SK-N-SH (cell line): ENCODE measurements around the gene C2orf69. TPM values are rescaled to one million over a fixed set of nuclear protein-coding genes. Genes with fewer than 3 reads are reported as not detected.

Experiments used
- CTCF ChIA-PET: fragments of 300-600, 350-600 bp; formaldehyde crosslinking; extraction: SDS; loops from one replicate; lab custom pipeline; 2021; lab: Yijun Ruan, JAX
- POLR2A ChIA-PET: fragments of 350-600 bp; sonication (Branson Sonifier 250); formaldehyde crosslinking; extraction: SDS; loops from one replicate; lab custom pipeline; 2020; ENCODE audit warnings: antibody characterized with exemption, inconsistent platforms; lab: Yijun Ruan, JAX
- DNase-seq: peaks from one replicate; pipeline ENCODE4 v3.0.0; 2012
- H2AFZ ChIP-seq: fragments of 200-600 bp; sonication (generic); 2 replicates; pipeline ENCODE4 v1.8.1; 2016; ENCODE audit warnings: antibody characterized with exemption, mild to moderate bottlenecking, low read depth
- H3F3A ChIP-seq: fragments of 200-600 bp; sonication (generic); replicated peaks from 2 replicates; pipeline ENCODE3; 2016; ENCODE audit warnings: antibody characterized with exemption, mild to moderate bottlenecking; ENCODE audit not compliant: insufficient read depth
- H3K27ac ChIP-seq, 2 experiments: fragments of 200-500 bp in 1 of 2; fragments of 200-600 bp in 1 of 2; sonication (Bioruptor generic) in 1 of 2; sonication (generic), shearing (Covaris generic) in 1 of 2; 2 replicates each; pipeline versions ENCODE4 v1.5.1 to v1.6.1; 2014 to 2016; ENCODE audit warnings: low read depth in 2 of 2, inconsistent platforms in 1 of 2, low read length in 1 of 2, mild to moderate bottlenecking in 1 of 2, mixed read lengths in 1 of 2
- H3K27me3 ChIP-seq: fragments of 200-600 bp; sonication (generic), shearing (Covaris generic); 2 replicates; pipeline ENCODE4 v1.6.1; 2016; ENCODE audit warnings: mixed run types; ENCODE audit not compliant: insufficient read depth
- H3K36me3 ChIP-seq, 2 experiments: fragments of 200-500 bp in 1 of 2; fragments of 200-600 bp in 1 of 2; sonication (Bioruptor generic) in 1 of 2; sonication (generic) in 1 of 2; replicated peaks in 1 of 2; 2 replicates each; pipeline versions ENCODE3 to v1.5.1; 2014 to 2016; ENCODE audit warnings: low read length in 1 of 2, mild to moderate bottlenecking in 1 of 2; ENCODE audit not compliant: insufficient read depth in 2 of 2, control insufficient read depth in 1 of 2
- H3K4me1 ChIP-seq, 2 experiments: fragments of 200-500 bp in 1 of 2; fragments of 200-600 bp in 1 of 2; sonication (Bioruptor generic) in 1 of 2; sonication (generic), shearing (Covaris generic) in 1 of 2; 2 replicates each; pipeline versions ENCODE4 v1.5.1 to v1.6.1; 2014 to 2016; ENCODE audit warnings: low read depth in 1 of 2, low read length in 1 of 2, mixed run types in 1 of 2; ENCODE audit not compliant: insufficient read depth in 2 of 2, control insufficient read depth in 1 of 2
- H3K4me2 ChIP-seq: fragments of 200-600 bp; sonication (generic), shearing (Covaris generic); 2 replicates; pipeline ENCODE4 v1.6.1; 2017; ENCODE audit warnings: mixed run types
- H3K4me3 ChIP-seq, 2 experiments: fragments of 200-500 bp in 1 of 2; fragments of 200-600 bp in 1 of 2; sonication (Bioruptor generic) in 1 of 2; sonication (generic), shearing (Covaris generic) in 1 of 2; 2 replicates each; pipeline versions ENCODE4 v1.5.1 to v1.8.1; 2014 to 2016; ENCODE audit warnings: low read depth in 2 of 2, inconsistent platforms in 1 of 2, low read length in 1 of 2, mild to moderate bottlenecking in 1 of 2, mixed read lengths in 1 of 2, moderate library complexity in 1 of 2
- H3K79me2 ChIP-seq: fragments of 200-600 bp; sonication (generic); 2 replicates; pipeline ENCODE4 v1.8.1; 2017; ENCODE audit warnings: mild to moderate bottlenecking; ENCODE audit not compliant: insufficient read depth
- H3K9ac ChIP-seq: fragments of 200-600 bp; sonication (generic); 2 replicates; pipeline ENCODE4 v1.6.1; 2017; ENCODE audit warnings: mixed run types
- H3K9me2 ChIP-seq: fragments of 200-600 bp; sonication (generic); 2 replicates; pipeline ENCODE4 v1.6.1; 2017; ENCODE audit warnings: mixed run types
- H3K9me3 ChIP-seq: fragments of 200-600 bp; sonication (generic); 2 replicates; pipeline ENCODE4 v1.6.1; 2017; ENCODE audit warnings: mixed run types, mild to moderate bottlenecking, moderate library complexity
- H4K20me1 ChIP-seq: fragments of 200-600 bp; sonication (generic); 2 replicates; pipeline ENCODE4 v1.6.1; 2017; ENCODE audit warnings: mild to moderate bottlenecking, mixed run types; ENCODE audit not compliant: insufficient read depth
- CHD2 ChIP-seq: fragments of 150-350 bp; IDR thresholded peaks from 2 replicates; pipeline ENCODE4 v1.6.1; 2018; ENCODE audit warnings: low read length; ENCODE audit not compliant: partially characterized antibody
- ELF1 ChIP-seq: IDR thresholded peaks from 2 replicates; pipeline ENCODE4 v1.4.0; 2012
- EP300 ChIP-seq, 2 experiments: IDR thresholded peaks; 2 replicates each; pipeline versions ENCODE4 v1.4.0 to v1.6.1; 2012; ENCODE audit warnings: borderline replicate concordance in 1 of 2, low read depth in 1 of 2, low read length in 1 of 2
- FOSL2 ChIP-seq: IDR thresholded peaks from 2 replicates; pipeline ENCODE4 v1.4.0; 2012; ENCODE audit warnings: low read depth, mild to moderate bottlenecking, moderate library complexity, borderline replicate concordance
- FOXJ3 ChIP-seq: sonication (generic); formaldehyde crosslinking; IDR thresholded peaks from 2 replicates; pipeline ENCODE4 v1.5.1; 2020; ENCODE audit warnings: mild to moderate bottlenecking, missing genetic modification reagents
- FOXM1 ChIP-seq: IDR thresholded peaks from 2 replicates; pipeline ENCODE4 v1.4.0; 2012; ENCODE audit warnings: low read depth, mild to moderate bottlenecking
- GABPA ChIP-seq: IDR thresholded peaks from 2 replicates; pipeline ENCODE4 v1.4.0; 2012; ENCODE audit warnings: low read depth, mild to moderate bottlenecking
- IRF3 ChIP-seq: fragments of 150-350 bp; IDR thresholded peaks from 2 replicates; pipeline ENCODE4 v1.6.1; 2016; ENCODE audit warnings: mild to moderate bottlenecking, low read depth, low read length
- MEF2A ChIP-seq: IDR thresholded peaks from 2 replicates; pipeline ENCODE4 v1.4.0; 2012; ENCODE audit warnings: low read depth, borderline replicate concordance
- MXI1 ChIP-seq: IDR thresholded peaks from 2 replicates; pipeline ENCODE4 v1.6.1; 2012; ENCODE audit warnings: mild to moderate bottlenecking, low read depth, low read length, improper control_type of control experiment
- NRF1 ChIP-seq: IDR thresholded peaks from 2 replicates; pipeline ENCODE4 v1.6.1; 2012; ENCODE audit warnings: low read depth, mild to moderate bottlenecking, low read length
- PBX3 ChIP-seq: IDR thresholded peaks from 2 replicates; pipeline ENCODE4; 2012
- RAD21 ChIP-seq: IDR thresholded peaks from 2 replicates; pipeline ENCODE4 v1.6.1; 2012; ENCODE audit warnings: mild to moderate bottlenecking, low read length
- RCOR1 ChIP-seq: fragments of 150-350 bp; IDR thresholded peaks from 2 replicates; pipeline ENCODE4 v1.6.1; 2017; ENCODE audit warnings: antibody characterized with exemption, low read length
- SIN3A ChIP-seq: IDR thresholded peaks from 2 replicates; pipeline ENCODE4 v1.6.1; 2012; ENCODE audit warnings: low read depth, mild to moderate bottlenecking, low read length, moderate library complexity, borderline replicate concordance
- USF1 ChIP-seq: IDR thresholded peaks from 2 replicates; pipeline ENCODE4 v1.4.0; 2012; ENCODE audit warnings: low read depth, borderline replicate concordance
- YY1 ChIP-seq: IDR thresholded peaks from 2 replicates; pipeline ENCODE4 v1.4.0; 2012; ENCODE audit warnings: low read depth, mild to moderate bottlenecking
- WGBS: methylation state at CpG from one replicate; pipeline ENCODE4 v1.1.6; 2017; ENCODE audit warnings: low lambda C conversion rate; 5-methylcytosine and 5-hydroxymethylcytosine counted together
- polyA plus RNA-seq, 3 experiments: library from polyadenylated mRNA; depleted of rRNA; stranded (reverse); fragments of >200 nt; gene quantifications; 2 replicates each; pipeline ENCODE4 v1.2.3, GENCODE V29; 2012

Gene C2orf69
- polyA plus RNA-seq, 1 of the 3 experiments (the other 2 are of a cell fraction), result 1.8 TPM

GRCh38 chr2:199946836-199947235, 35.7 kb downstream of the C2orf69 start:
- Histone ChIP-seq H3K9me2 (no peaks in the 10 kb centered on the region), H3K9me3 (no peaks in the 10 kb centered on the region), H2AFZ (no peak overlapping the region), H3K79me2 (peaks cover 53% of the 10 kb centered on the region), H3K4me3 (no peak overlapping the region), H3K4me1 (peaks cover 0 to 12% of the 10 kb centered on the region in 2 experiments; a peak in 1 of 4 replicates), H4K20me1 (no peaks in the 10 kb centered on the region; the same call in 1 of the 2 replicates), H3K36me3 (peaks cover 60 to 71% of the 10 kb centered on the region in 2 experiments), H3K27ac (peak overlapping the region in 1 of 2 experiments; percentile 21; a peak in 1 of 4 replicates), H3F3A (peaks cover 17% of the 10 kb centered on the region), H3K27me3 (no peaks in the 10 kb centered on the region), H3K4me2 (no peak overlapping the region), H3K9ac (no peak overlapping the region)
- no peak for DNase-seq
- POLR2A ChIA-PET, result no interaction called here
- TF ChIP-seq MEF2A (no peak), RAD21 (no peak), ELF1 (no peak), GABPA (no peak), CHD2 (no peak), MXI1 (no peak), YY1 (no peak), NRF1 (no peak), PBX3 (no peak), IRF3 (no peak), FOXM1 (no peak), SIN3A (no peak)
- CTCF ChIA-PET, result interaction anchor here (1.3 kb wide), 1 partner anchor 27 kb away, joined by 3 read pairs; no protein-coding TSS in a partner anchor

- Histone ChIP-seq H2AFZ (no peak overlapping the region), H3K4me2 (no peak overlapping the region), H3K9me3 (no peaks in the 10 kb centered on the region), H3K36me3 (peaks cover 31 to 55% of the 10 kb centered on the region in 2 experiments), H3K79me2 (peaks cover 63% of the 10 kb centered on the region), H3K27ac (no peak overlapping the region), H3K9ac (no peak overlapping the region), H4K20me1 (no peaks in the 10 kb centered on the region; the same call in 1 of the 2 replicates), H3K27me3 (no peaks in the 10 kb centered on the region), H3F3A (peaks cover 23% of the 10 kb centered on the region), H3K4me3 (no peak overlapping the region), H3K4me1 (peaks cover 2 to 12% of the 10 kb centered on the region in 2 experiments; a peak in 2 of 4 replicates), H3K9me2 (no peaks in the 10 kb centered on the region)
- ChIA-PET CTCF (interaction anchor here (0.8 to 0.9 kb wide), 2 partner anchors 8 to 10 kb away, joined by 3 read pairs; no protein-coding TSS in a partner anchor), POLR2A (no interaction called here)
- DNase-seq, result no peak
- 97% methylated on average over 5 of the region's 5 CpGs for WGBS
- TF ChIP-seq EP300 (IDR thresholded peaks at IDR 0.05; ENCODE audit: borderline replicate concordance in 1 of 2, low read depth in 1 of 2, low read length in 1 of 2), result no peak
- TF ChIP-seq IRF3, result no peak
- no peak for TF ChIP-seq MEF2A
- TF ChIP-seq USF1, result no peak
- no peak for TF ChIP-seq FOXJ3 (CRISPR knock-in tag)
- no peak for TF ChIP-seq FOSL2
- no peak for TF ChIP-seq RAD21
- no peak for TF ChIP-seq GABPA
- no peak for TF ChIP-seq RCOR1
These were observed 39.3 kb downstream of the C2orf69 start for GRCh38 chr2:199950396-199950795.
